NCI-H2171 treated with DMSO at 0.1 percent for 48 hours (cell line): ENCODE data around the gene KCNG1.

Source experiments
- DNase-seq: peaks from one replicate; lab custom pipeline; 2025; lab: John Stamatoyannopoulos, UW

KCNG1 gene

DNA sequence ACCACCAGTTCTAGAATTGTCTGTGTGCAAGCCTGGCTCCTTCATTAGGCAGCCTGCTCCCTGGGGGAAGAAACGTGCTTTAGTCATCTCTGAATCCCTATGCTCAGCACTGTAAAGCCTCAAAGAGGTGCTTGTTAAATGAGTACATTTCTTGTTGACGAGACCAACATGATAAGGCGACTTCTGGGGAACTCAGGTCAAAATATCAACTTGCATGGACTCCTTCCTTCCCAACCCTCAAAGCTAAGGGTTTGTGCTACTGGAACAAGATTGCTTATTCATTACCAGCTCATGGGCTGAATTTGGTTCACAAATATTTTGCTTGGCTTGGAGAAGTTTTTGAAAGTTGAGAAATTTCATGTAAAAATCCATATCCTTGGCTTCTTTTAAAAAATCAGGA lies 10.6 kb downstream of the KCNG1 start:
- DNase-seq, result no peak

DNA sequence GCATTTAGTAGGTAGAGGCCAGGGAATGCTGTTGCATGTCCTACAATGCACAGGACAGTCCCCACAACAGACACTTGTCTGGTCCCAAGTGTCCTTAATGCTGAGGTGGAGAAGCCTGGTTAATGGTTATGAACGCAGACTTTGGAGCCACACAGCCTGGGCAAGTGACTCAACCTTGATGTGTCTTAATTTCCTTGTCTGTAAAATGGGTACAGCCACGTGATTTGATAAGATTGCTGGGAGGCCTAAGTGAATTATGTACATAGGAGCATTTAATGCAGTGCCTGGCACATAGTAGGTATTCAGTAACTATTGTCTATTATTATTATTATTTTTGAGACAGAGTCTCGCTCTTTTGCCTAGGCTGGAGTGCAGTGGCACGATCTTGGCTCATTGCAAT lies 11.4 kb downstream of the KCNG1 start:
- no peak for DNase-seq

DNA sequence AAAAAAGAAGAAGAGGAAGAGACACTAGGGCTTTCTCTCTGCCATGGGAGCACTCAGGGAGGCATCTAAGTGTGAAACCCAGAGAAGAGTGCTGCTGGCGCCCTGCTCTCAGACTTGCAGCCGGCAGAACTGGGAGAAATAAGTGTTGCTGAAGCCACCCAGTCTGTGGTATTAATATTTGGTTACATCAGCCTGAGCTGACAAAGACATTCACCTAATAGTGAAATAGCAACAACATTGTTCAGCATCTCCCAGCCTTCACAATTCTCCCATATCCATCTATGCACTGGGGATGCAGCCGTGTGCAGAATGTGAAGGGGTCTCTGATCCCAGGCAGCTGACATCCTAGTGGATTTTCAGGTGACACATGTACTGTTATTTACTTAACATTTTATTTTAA lies 12.0 kb downstream of the KCNG1 start:
- DNase-seq, result no peak

DNA sequence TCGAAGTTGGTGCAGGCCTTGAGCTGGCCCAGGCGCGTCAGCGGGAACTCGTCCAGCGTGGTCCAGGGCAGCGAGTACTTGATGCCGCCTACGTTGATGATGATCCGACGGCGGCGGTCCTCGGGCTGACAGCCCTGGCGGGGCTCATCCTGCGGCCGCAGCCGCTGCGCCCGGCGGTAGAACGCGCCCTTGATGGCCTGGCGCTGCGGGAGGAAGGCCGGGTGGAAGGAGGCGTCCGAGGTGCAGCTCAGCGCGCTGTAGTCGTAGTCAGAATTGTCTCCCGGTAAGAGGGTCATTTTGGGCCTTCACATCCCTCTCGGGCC lies 12.9 kb downstream of the KCNG1 start:
- DNase-seq, result no peak

DNA sequence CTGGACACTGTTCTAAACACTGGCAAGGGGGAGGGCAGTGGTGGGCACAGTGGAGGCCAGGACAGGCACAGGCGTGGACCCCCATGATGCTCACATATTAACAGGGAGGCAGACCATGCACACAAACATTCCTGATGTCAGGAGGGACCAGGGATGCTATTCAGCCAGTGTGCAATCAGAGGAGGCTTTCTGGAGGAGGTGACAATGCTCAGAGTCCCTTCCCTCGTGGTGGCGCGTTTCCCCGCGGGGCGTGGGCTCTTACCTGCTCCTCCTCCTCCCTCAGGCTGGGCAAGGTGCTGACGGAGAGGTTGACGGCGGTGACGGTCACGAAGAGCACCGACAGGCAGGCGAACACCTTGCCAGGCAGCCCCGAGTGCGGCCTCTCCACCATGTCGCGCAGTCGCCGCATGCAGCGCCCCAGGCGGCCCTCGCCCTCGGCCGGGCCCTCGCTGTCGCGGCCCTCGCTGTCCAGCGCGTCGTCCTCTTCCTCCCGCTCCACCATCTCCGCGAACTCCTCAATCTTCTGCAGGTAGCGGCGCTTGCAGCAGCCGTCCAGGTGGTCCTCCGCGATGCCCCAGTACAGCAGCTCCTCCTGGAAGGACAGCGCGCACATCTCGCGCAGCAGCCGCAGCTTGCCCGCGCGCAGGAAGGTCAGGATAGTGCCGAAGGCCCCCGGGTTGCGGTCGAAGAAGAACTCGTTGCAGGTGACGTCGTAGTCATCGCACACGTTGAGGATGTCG lies 13.4 kb downstream of the KCNG1 start:
- no peak for DNase-seq

DNA sequence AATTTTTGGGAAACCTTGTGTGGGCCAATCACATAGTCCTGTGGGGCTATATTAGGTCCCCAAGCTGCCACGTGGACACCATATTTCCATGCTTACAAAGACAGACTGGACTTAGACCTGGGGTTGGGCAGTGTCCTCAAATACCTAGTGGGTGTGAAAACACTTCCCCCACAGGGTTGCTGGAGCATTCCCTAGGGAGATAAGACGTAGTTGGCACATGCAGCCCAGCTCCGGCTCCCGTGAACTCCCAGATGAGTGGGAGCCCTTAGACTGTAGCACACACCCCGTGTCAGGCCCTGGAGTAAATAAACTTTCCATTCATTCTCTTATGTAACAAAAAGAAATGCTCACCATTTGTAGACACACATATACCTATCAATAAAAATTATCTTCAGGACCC lies 14.2 kb downstream of the KCNG1 start:
- no peak for DNase-seq

DNA sequence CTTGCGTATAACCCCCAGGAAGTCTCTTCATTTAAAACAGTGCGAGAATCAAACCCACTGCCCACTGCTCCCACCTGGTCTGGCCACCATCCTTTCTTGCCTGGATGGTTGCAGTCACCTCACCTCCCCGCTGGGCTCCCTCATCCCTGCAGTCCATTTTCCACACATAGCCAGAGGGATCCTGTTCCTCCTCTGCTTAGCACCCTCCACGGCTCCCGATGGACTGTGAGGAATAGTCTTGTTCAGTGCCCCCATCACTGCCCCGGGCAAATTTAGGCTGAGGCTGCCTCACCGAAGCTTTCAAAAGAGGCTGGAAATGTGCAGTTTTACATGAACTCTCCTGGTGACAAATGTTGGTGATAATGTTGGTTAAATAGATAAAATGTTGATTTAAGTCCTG lies 17.7 kb downstream of the KCNG1 start:
- no peak for DNase-seq

DNA sequence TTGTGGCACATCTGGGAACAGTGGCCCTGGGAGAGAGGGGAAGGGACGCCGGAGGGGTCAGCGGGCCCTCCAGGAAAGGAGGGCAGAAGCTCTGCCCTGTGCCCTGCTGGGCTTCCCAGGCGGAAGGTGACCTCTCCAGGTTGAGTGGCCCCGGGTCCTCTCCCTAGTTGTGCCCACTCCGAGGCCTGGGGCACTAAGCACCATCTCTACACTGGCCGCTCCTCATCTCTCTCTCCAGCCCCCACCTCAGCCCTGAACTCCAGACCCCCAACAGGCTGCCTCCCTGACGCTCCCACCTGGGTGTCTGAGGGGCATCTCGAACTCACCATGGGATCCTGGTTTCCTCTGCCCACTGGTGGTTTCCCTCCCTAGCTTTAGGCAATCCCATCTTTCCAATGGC lies 18.1 kb downstream of the KCNG1 start:
- DNase-seq, result no peak

DNA sequence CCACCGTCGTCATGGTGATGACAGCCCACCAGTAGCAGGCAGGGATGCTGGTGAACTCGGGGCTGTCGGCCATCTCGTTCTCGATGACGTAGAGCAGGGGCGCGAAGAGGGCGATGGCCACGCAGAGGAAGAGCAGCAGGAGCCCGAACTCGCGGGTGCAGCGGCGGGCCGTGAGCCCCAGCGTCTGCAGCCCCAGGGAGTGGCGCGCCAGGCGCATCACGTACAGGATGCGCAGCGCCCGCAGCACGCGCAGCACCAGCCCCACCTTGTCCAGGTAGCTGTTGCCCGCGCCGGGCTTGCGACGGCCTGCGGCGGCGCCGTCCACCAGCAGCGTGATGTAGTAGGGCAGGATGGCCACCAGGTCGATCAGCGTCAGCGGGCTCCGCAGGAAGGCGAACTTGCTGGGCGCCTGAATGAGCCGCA lies 18.6 kb downstream of the KCNG1 start:
- no peak for DNase-seq

DNA sequence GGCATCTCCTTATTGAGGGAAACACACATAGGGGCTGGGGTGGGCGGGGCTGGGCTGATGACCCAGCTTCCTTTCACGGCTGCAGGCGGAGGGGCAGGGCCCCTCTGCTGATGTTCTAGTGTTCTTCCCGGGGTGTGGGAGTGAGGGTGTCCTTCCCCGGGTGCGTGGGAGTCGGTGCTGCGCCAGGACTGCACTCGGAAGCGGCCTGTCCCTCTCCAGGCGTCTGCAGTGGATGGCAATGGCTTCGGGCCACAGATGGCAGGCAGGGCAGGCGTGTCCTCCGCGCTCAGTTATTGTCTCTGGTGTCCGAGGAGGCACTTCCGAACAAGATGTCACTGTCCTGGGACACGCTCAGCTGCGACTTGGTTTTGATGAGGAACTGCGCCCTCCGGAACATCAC lies 19.2 kb downstream of the KCNG1 start:
- DNase-seq, result no peak

DNA sequence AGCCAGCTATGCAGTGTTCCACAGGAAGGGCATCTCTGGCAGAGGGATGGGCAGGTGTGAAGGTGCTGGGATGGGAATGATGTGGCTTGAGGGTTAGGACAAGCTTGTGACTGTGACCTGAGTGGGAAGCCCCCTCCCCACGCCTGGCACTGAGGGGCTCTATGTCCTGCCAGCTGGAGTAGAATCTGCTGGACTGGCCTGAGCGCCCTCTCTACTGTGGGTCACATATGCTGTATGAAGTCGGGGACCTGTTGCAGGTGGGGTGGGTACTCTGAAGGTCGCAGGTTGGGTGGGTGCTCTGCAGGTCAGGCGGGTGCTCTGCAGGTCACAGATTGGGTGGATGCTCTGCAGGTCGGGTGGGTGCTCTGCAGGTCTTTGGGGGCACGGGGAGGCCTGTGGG lies 20.3 kb downstream of the KCNG1 start:
- no peak for DNase-seq

DNA sequence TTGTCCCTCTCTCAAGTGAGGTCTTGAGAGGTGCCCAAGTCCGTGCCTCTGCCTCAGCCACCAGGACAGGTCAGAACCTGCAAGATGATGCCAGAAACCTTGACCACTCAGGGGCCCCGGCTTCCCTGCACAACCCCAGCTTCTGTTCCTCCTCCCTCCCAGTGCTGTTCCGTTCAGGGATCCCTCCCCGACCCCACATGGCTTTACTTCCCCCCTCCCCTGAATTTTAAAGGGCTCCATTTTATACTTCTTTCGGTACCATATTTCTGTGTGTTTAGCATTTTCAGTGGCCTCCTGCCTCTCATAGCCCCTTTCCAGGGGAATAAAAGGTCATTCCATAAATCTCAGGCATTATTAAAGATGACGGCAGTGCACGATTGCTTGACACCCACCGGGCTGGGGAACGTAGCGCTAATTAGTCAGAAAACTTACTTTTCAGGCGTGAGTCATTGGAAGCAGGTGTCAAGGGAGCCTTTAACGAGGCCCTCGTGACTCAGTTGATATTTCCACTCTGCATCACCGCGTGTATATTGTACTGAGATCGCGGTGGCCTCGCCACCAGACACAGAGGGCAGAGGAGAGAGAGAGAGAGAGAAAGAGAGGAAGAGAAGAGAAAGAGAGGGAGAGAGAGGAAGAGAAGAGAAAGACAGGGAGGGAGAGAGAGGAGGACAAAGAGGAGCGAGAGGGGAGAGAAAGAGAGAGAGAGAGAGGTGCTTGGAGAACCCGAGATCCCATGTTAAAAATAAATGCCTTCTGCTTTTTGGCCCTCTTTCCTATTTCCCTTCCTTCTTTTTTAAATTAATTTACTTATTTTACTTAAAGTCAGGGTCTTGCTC lies 21.3 kb downstream of the KCNG1 start:
- DNase-seq, result no peak

DNA sequence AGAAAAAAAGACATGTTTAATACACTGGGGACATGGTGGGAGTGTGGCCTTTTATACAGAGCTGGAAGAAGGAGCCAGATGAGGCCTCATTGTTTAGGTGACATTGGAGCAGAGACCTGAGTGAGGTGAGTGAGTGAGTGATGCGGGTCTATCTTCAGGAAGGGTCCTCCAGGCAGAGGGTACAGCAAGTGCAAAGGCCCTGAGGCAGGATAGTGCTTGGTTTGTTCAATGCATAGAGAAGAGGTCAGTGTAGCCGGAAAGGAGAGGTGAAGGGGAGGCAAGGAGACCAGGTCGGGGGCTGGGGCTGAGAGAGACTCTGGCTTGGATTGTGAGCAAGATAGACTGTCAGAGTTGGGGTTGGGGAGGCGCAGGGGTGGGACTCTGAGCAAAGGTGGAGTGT lies 23.6 kb downstream of the KCNG1 start:
- no peak for DNase-seq

DNA sequence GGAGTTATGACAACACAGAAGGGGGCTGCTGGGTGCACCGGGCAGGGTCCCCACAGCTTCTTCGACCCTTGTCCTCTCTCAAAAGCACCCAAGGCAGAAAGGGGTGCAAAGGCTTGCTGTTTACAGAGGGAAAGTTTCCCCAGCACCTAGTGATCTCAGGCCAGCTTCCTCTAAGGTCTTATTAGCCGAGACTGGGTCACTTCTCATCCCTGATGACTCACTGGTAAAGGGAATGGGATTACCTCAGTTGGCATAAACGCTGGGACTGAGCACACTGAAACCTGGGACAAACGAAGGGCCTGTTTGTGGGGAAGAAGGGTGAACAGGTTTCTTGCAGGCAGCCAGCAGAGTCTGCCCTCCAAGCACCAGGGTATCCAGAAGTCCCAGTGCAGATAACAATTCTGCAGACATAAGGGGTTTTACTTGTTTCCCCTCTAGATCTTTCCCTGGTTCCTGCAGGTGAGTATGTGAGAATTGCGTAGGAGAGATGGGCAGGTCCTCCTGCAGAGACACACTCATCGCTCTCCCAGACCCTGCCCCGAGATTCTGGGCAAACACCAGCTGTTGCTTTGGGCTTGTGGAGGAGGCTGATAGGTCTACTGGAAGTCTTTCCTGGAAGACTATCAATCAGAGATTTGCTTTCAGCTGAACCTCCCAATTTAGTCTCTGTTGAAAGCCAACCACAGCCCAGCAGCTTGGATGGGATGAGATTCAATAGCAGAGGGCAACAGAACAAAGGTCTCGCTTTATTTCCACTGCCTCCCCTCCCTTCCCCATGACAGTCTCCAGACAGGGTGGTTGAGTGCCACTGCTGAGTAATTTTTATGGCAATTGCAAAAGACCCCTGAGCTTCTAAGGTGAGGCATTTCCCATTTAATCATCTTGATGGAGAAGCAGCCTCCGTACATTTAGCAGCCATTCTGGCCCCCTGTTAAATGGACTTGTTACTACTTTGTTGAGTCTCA lies 25.7 kb downstream of the KCNG1 start:
- no peak for DNase-seq

DNA sequence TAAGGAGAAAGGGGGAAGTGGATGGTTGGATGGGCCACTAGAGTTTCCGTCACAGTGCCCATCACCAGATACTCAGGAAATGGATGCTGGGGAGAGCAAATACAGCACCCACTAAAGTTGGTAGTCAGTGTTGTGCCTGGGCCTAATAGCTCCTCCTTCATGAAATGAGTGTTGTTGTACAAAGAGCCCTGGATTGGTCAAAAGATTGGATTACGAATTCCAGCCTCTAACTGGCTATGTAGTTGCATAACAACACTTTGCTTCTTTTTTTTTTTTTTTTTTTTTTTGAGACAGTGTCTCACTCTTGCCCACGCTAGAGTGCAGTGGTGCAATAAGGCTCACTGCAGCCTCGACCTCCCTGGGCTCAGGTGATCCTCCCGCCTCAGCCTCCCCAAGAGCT lies 27.4 kb downstream of the KCNG1 start:
- no peak for DNase-seq

DNA sequence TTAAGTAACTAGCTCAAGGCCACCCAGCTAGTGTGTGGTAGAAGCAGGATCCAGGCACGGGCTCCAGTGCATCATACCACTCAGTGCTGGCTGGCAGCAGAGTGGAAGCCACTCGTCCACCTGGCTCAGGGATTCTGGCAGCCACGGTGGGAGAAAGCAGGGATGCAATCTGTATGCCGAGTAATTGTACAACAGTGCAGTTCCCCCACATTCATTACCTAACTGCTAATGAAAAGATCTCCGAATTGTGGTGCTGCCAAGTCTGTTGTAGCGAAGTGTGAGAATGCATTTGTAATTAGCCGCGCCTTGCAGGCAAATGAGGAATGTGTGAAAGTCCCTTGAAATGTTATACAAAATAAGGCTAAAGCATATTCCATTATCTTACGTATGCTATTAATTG lies 29.0 kb downstream of the KCNG1 start:
- DNase-seq, result no peak

DNA sequence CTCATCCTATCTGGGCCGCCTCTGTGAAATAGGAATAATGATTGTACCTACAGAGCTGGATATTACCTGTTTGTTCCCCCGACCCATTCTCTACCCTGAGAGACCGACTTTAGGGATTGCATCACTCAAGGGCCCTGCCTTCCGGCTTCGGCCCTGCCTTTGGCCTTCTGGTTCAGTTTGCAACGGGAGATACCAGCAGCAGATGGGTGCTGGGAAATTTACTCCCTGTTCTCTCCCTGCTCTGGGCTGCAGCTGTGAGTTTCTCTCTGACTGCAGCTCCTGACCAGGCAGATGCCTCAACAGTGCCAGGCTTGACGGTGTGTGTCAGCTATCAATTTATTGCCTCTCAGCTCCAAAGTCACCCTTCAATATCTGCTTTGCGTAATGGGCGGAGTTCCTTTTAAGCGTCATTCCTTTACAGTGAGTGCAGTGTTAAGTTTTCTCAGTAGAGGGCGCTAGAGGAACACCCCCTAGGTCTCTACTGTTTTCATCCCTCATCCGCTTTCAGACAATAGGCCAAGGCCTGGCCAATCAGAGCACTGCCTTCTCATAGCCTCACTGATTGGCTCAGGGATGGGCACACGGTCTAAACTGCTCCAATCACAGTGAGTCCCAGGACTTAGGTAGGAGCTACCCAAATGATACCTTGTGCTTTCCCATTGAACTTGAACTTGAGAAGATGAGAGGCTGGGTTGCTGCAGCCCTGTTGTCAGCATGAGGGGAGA lies 30.0 kb downstream of the KCNG1 start:
- DNase-seq, result peak; percentile 73

DNA sequence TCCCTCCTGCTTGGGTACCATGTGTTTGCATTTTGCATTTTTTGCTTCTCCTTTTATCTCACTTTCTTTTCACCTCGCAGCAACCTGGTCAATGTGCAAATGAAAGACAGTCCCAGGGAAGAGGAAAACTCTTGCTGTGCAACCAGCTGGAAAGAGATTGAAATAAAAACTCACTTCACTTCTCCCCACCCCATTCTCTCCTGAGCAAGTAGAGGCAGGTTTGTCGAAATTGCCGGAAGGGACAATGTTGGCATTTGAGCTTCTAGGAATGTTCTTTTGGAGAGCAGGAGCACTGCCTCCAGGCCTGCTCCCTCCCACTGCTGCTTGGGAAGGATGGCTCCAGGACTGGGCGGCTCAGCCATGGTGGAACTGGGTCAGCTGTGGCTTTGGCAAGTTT lies 30.6 kb downstream of the KCNG1 start:
- DNase-seq, result no peak

DNA sequence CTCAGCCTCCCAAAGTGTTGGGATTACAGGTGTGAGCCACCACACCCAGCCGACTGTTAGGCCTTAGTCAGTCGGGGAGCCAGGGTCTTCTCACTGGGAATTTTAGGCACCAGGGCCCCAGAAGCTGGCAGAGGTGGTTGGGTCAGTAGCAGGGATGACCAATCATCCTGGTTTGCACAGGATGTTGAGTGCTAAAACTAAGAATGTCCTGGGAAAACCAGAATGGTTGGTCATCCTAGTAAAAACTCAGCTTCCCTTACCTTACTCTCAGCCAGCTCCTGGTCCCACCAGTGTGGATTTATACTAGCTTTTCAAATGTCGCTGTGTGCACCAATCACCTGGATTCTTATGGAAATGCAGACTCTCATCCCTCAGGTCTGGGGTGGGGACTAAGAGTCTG lies 31.8 kb downstream of the KCNG1 start:
- no peak for DNase-seq

DNA sequence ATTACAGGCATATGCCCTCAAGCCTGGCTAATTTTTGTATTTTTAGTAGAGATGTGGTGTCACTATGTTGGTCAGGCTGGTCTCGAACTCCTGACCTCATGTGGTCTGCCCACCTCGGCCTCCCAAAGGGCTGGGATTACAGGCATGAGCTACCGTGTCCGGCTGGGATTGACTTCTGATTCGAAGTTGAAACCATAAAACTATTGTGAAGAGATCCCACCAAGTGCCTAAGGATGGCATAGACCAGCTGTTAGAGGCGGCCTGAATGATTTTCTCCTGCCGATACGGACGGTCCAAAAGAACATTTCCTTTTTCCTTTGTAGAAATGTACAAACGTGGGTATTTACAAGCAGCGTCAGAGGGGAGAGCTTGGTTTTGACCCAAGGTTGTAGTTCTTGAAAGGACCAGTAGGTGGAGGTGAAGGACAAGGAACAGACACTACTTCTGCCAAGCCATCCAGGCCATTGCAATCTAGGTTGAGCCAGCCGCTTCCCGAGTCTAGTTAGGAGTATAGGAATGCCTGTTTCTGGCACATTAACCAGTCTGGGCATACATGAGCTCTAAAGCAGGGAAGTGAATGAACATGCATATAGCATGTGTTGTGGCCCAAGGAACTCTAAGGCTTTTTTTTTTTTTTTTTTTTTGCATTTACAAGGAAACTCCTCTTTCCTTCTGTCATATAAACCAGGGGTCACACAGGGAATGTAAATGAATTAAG lies 35.3 kb downstream of the KCNG1 start:
- DNase-seq, result peak; percentile 85

DNA sequence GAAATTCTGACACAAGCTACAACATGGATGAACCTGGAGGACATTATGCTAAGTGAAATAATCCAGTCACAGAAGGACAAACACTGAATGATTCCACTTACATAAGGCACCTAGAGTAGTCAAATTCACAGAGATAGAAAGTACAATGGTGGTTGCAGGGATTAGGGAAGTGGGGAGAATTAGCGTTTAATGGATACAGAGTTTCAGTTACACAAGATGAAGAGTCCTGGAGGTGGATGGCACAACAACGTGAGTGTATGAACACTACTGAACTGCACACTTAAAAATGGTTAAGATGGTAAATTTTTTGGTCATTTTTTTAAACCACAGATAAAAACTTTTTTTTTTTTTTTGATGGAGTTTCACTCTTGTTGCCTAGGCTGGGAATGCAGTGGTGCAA lies 39.6 kb downstream of the KCNG1 start:
- no peak for DNase-seq
